HepG2 (cell line): ENCODE measurements around the gene GPR83. TPM values are rescaled to one million over a fixed set of nuclear protein-coding genes. Genes with fewer than 3 reads are reported as not detected.

Experiments
- ATAC-seq: fragments of 200-7000 bp; cut with Tn5 transposase; 3 replicates; pipeline ENCODE4 v1.9.1; 2020; ENCODE audit warnings: mild to moderate bottlenecking, moderate library complexity
- BruUV-seq: library from RNA; stranded (reverse); fragments of 400-500 nt; replicated peaks from 2 replicates; lab custom pipeline; 2021; lab: Mats Ljungman, UMichigan
- CTCF ChIA-PET: fragments of 300-600 bp; formaldehyde crosslinking; extraction: SDS; loops from one replicate; lab custom pipeline; 2021; ENCODE audit warnings: low total read pairs, inconsistent platforms, low intra/inter-chr PET ratio; lab: Yijun Ruan, JAX
- POLR2A ChIA-PET: fragments of 350-600 bp; sonication (Branson Sonifier 250); formaldehyde crosslinking; loops from one replicate; lab custom pipeline; 2020; ENCODE audit warnings: antibody characterized with exemption, inconsistent platforms; lab: Yijun Ruan, JAX
- DNase-seq: peaks from one replicate; pipeline ENCODE4 v3.0.0-alpha.2; 2015; ENCODE audit warnings: low spot score
- FAIRE-seq: peaks from 3 replicates; lab custom pipeline; 2011; peaks lifted over from hg19 to GRCh38; lab: Jason Lieb, UNC
- H2AFZ ChIP-seq: one replicate; pipeline ENCODE4 v1.6.1; 2011; ENCODE audit warnings: low read length, inconsistent platforms
- H3K27ac ChIP-seq: fragments of 300-600 bp; 3 replicates; pipeline ENCODE4 v1.8.0; 2011; ENCODE audit warnings: mixed run types, mild to moderate bottlenecking, mixed read lengths, low read length, inconsistent platforms; ENCODE audit not compliant: insufficient read depth; ENCODE audit errors: extremely low read length
- H3K27me3 ChIP-seq, 2 experiments: fragments of 200-600 bp in 1 of 2; 2 replicates in 1 of 2; 3 replicates in 1 of 2; pipeline versions ENCODE4 v1.6.0 to v1.8.0; 2011; ENCODE audit warnings: low read length in 2 of 2, mild to moderate bottlenecking in 2 of 2, moderate library complexity in 2 of 2, inconsistent platforms in 1 of 2; ENCODE audit not compliant: insufficient read depth in 2 of 2, control insufficient read depth in 1 of 2
- H3K36me3 ChIP-seq, 2 experiments: fragments of 200-600 bp in 1 of 2; replicated peaks in 1 of 2; 2 replicates in 1 of 2; 3 replicates in 1 of 2; pipeline versions ENCODE4 v1.5.1 to v1.8.0; 2011; ENCODE audit warnings: low read length in 2 of 2, inconsistent platforms in 1 of 2; ENCODE audit not compliant: insufficient read depth in 2 of 2, control insufficient read depth in 1 of 2
- H3K4me1 ChIP-seq: 2 replicates; pipeline ENCODE4 v1.5.1; 2012; ENCODE audit warnings: low read length, inconsistent platforms; ENCODE audit not compliant: insufficient read depth
- H3K4me2 ChIP-seq: 2 replicates; pipeline ENCODE4 v1.6.0; 2011; ENCODE audit warnings: low read depth, low read length, inconsistent platforms
- H3K4me3 ChIP-seq, 3 experiments: fragments of 200-600 bp in 1 of 3; sonication (generic), shearing (Covaris generic) in 1 of 3; replicated peaks in 1 of 3; 2 replicates each; pipeline ENCODE4 v1.5.1; 2011 to 2016; ENCODE audit warnings: low read length in 3 of 3, inconsistent platforms in 2 of 3, low read depth in 2 of 3, mild to moderate bottlenecking in 2 of 3, control low read depth in 1 of 3, mixed read lengths in 1 of 3; ENCODE audit not compliant: insufficient read depth in 1 of 3
- H3K79me2 ChIP-seq: one replicate; pipeline ENCODE4 v1.6.1; 2011; ENCODE audit warnings: low read length, inconsistent platforms; ENCODE audit not compliant: insufficient read depth
- H3K9ac ChIP-seq: 2 replicates; pipeline ENCODE4 v1.6.0; 2011; ENCODE audit warnings: mild to moderate bottlenecking, low read depth, low read length, inconsistent platforms; ENCODE audit not compliant: insufficient read depth
- H3K9me3 ChIP-seq: 2 replicates; pipeline ENCODE4 v1.5.1; 2012; ENCODE audit warnings: mild to moderate bottlenecking, low read length
- H4K20me1 ChIP-seq: 2 replicates; pipeline ENCODE4 v1.6.0; 2011; ENCODE audit warnings: inconsistent platforms, mild to moderate bottlenecking, low read length, moderate library complexity; ENCODE audit not compliant: insufficient read depth
- BRCA1 ChIP-seq: sonication (generic); formaldehyde crosslinking; IDR thresholded peaks from 2 replicates; pipeline ENCODE4 v1.4.0; 2020; ENCODE audit warnings: missing genetic modification reagents
- CEBPG ChIP-seq: IDR thresholded peaks from 2 replicates; pipeline ENCODE4 v1.6.1; 2016
- EP300 ChIP-seq, 3 experiments: sonication (generic) in 1 of 3; formaldehyde crosslinking in 1 of 3; IDR thresholded peaks; 2 replicates each; pipeline versions ENCODE4 v1.5.1 to v1.6.1; 2011 to 2020; ENCODE audit warnings: low read depth in 2 of 3, low read length in 2 of 3, borderline replicate concordance in 1 of 3, improper control_type of control experiment in 1 of 3, mild to moderate bottlenecking in 1 of 3, missing genetic modification reagents in 1 of 3, moderate library complexity in 1 of 3
- JUNB ChIP-seq: sonication (generic); formaldehyde crosslinking; IDR thresholded peaks from 2 replicates; pipeline ENCODE4 v1.8.0; 2022; ENCODE audit warnings: missing genetic modification reagents, mild to moderate bottlenecking, borderline replicate concordance
- SIX1 ChIP-seq: sonication (generic); formaldehyde crosslinking; IDR thresholded peaks from 2 replicates; pipeline ENCODE4 v1.4.0; 2020; ENCODE audit warnings: missing genetic modification reagents, borderline replicate concordance
- SMC3 ChIP-seq: IDR thresholded peaks from 2 replicates; pipeline ENCODE4 v1.6.1; 2011; ENCODE audit warnings: low read length, improper control_type of control experiment
- SP4 ChIP-seq: sonication (generic); formaldehyde crosslinking; IDR thresholded peaks from 2 replicates; pipeline ENCODE4 v1.8.1; 2023; ENCODE audit warnings: mild to moderate bottlenecking, missing genetic modification reagents
- TARDBP ChIP-seq: sonication (generic); formaldehyde crosslinking; IDR thresholded peaks from 2 replicates; pipeline ENCODE4 v1.8.0; 2022; ENCODE audit warnings: mild to moderate bottlenecking, missing genetic modification reagents
- ZMYM3 ChIP-seq: sonication (generic); formaldehyde crosslinking; IDR thresholded peaks from 2 replicates; pipeline ENCODE4 v1.5.1; 2020; ENCODE audit warnings: mild to moderate bottlenecking, missing genetic modification reagents
- ZNF20 ChIP-seq: sonication (generic); formaldehyde crosslinking; IDR thresholded peaks from 2 replicates; pipeline ENCODE4 v1.4.0; 2020; ENCODE audit warnings: mild to moderate bottlenecking, moderate library complexity, missing genetic modification reagents
- ZNF232 ChIP-seq: sonication (generic); formaldehyde crosslinking; IDR thresholded peaks from 2 replicates; pipeline ENCODE4 v1.4.0; 2020; ENCODE audit warnings: missing genetic modification reagents, borderline replicate concordance
- ZNF234 ChIP-seq: sonication (generic); formaldehyde crosslinking; conservative IDR thresholded peaks from 2 replicates; pipeline ENCODE4 v1.5.1; 2020; ENCODE audit warnings: mild to moderate bottlenecking, missing genetic modification reagents
- ZNF333 ChIP-seq: sonication (generic); formaldehyde crosslinking; IDR thresholded peaks from 2 replicates; pipeline ENCODE4 v1.4.0; 2020; ENCODE audit warnings: mild to moderate bottlenecking, missing genetic modification reagents, borderline replicate concordance
- ZNF768 ChIP-seq: sonication (generic); formaldehyde crosslinking; IDR thresholded peaks from 2 replicates; pipeline ENCODE4 v1.4.0; 2020; ENCODE audit warnings: missing genetic modification reagents
- WGBS: methylation state at CpG from one replicate; pipeline ENCODE4 v1.1.6; 2017; ENCODE audit warnings: low lambda C conversion rate; 5-methylcytosine and 5-hydroxymethylcytosine counted together
- in situ Hi-C: cut with HindIII; loops from 2 replicates; pipeline ENCODE4 v1.10.0; 2017; ENCODE audit warnings: low pct_unique_long_range_greater_than_20kb; ENCODE audit not compliant: extremely low pct_ligation_motif_present
- intact Hi-C: fragments of 100-400 bp; cut with micrococcal nuclease; formaldehyde crosslinking; loops from one replicate; pipeline ENCODE4 v1.10.0; 2022; ENCODE audit not compliant: unreplicated experiment
- polyA plus RNA-seq, 8 experiments: library from polyadenylated mRNA; depleted of rRNA in 3 of 8; stranded (reverse) in 7 of 8; unstranded in 1 of 8; fragments of >200 nt; fragmentation: Illumina TruSeq in 4 of 8; extraction: Trizol in 4 of 8; gene quantifications; 2 replicates each; pipeline versions ENCODE4 v1.2.1 to v1.2.3, GENCODE V29; 2011 to 2016; ENCODE audit warnings: low read depth in 4 of 8, missing spikeins in 1 of 8, mixed read lengths in 1 of 8; ENCODE audit not compliant: insufficient read depth in 1 of 8
- total RNA-seq, 5 experiments: library from RNA; depleted of rRNA; stranded (reverse); fragments of >200 nt; fragmentation: Illumina TruSeq; extraction: Trizol; gene quantifications; 2 replicates each; pipeline ENCODE4 v1.2.3, GENCODE V29; 2016; ENCODE audit warnings: low read depth in 1 of 5
- TF ChIP-seq, protein P1 (sequence below): sonication (generic); formaldehyde crosslinking; IDR thresholded peaks from 2 replicates; pipeline ENCODE4 v1.4.0; 2020; ENCODE audit warnings: mild to moderate bottlenecking, missing genetic modification reagents

Gene GPR83
- total and polyA plus RNA-seq, 2 of the 13 experiments (the other 11 are each of a cell fraction or from before 2014, with no cell fraction given), result 0.04 to 0.11 TPM

DNA sequence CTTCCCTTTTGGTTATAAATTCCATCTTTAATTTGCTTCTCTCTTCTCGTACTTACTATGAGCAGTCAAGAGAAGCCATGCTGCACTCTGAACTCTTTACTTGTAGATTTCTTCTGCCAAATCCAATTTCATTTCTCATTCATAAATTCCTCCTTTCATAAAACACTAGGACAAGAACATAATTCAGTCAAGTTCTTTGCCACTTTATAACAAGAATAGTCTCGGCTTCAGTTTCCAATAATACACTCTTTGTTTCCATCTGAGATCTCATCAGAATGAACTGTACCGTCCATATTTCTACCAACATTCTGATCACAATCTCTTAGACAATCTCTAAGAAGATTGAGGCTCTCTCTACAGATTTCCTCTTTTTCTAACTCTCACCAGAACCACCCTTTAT, 71.7 kb downstream of the GPR83 start:
- WGBS, result 27% methylated on average over 3 of the region's 3 CpGs
- intact Hi-C loops (loop anchor here (5.0 kb wide), 1 partner anchor 147 kb away; no protein-coding TSS in a partner anchor), in situ Hi-C loops (loop anchor here (5.0 kb wide), 2 partner anchors 88 to 173 kb away; no protein-coding TSS in a partner anchor)
- ChIA-PET CTCF (no interaction called here), POLR2A (no interaction called here)
- no peaks in the 10 kb centered on the region for H3K36me3 ChIP-seq
- no peak overlapping the region for H3K4me2 ChIP-seq
- ATAC-seq (no peak), FAIRE-seq (no peak), DNase-seq (no peak)
- H3K9me3 ChIP-seq, result no peaks in the 10 kb centered on the region
- H3K79me2 ChIP-seq, result no peaks in the 10 kb centered on the region
- no peak overlapping the region for H2AFZ ChIP-seq
- BruUV-seq, result no TSS peak
- TF ChIP-seq ZNF768 (CRISPR knock-in tag), result no peak
- no peak for TF ChIP-seq ZNF20 (CRISPR knock-in tag)
- TF ChIP-seq SP4, result no peak
- no peak for TF ChIP-seq SIX1 (CRISPR knock-in tag)
- TF ChIP-seq JUNB (CRISPR knock-in tag), result no peak
- no peak for TF ChIP-seq ZNF234 (CRISPR knock-in tag)
- TF ChIP-seq EP300 (IDR thresholded peaks at IDR 0.05; ENCODE audit: low read depth in 2 of 2, low read length in 2 of 2), result no peak
- no peak for TF ChIP-seq EP300 (CRISPR knock-in tag; IDR thresholded peaks at IDR 0.05; ENCODE audit: borderline replicate concordance)
- TF ChIP-seq ZNF333 (CRISPR knock-in tag), result no peak
- no peak for TF ChIP-seq TARDBP (CRISPR knock-in tag)
- TF ChIP-seq CEBPG (CRISPR knock-in tag), result no peak
- no peak for TF ChIP-seq ZNF232 (CRISPR knock-in tag)
- no peak for TF ChIP-seq BRCA1 (CRISPR knock-in tag)
- TF ChIP-seq ZMYM3, result no peak
- no peak for TF ChIP-seq SMC3
- TF ChIP-seq, protein P1, sequence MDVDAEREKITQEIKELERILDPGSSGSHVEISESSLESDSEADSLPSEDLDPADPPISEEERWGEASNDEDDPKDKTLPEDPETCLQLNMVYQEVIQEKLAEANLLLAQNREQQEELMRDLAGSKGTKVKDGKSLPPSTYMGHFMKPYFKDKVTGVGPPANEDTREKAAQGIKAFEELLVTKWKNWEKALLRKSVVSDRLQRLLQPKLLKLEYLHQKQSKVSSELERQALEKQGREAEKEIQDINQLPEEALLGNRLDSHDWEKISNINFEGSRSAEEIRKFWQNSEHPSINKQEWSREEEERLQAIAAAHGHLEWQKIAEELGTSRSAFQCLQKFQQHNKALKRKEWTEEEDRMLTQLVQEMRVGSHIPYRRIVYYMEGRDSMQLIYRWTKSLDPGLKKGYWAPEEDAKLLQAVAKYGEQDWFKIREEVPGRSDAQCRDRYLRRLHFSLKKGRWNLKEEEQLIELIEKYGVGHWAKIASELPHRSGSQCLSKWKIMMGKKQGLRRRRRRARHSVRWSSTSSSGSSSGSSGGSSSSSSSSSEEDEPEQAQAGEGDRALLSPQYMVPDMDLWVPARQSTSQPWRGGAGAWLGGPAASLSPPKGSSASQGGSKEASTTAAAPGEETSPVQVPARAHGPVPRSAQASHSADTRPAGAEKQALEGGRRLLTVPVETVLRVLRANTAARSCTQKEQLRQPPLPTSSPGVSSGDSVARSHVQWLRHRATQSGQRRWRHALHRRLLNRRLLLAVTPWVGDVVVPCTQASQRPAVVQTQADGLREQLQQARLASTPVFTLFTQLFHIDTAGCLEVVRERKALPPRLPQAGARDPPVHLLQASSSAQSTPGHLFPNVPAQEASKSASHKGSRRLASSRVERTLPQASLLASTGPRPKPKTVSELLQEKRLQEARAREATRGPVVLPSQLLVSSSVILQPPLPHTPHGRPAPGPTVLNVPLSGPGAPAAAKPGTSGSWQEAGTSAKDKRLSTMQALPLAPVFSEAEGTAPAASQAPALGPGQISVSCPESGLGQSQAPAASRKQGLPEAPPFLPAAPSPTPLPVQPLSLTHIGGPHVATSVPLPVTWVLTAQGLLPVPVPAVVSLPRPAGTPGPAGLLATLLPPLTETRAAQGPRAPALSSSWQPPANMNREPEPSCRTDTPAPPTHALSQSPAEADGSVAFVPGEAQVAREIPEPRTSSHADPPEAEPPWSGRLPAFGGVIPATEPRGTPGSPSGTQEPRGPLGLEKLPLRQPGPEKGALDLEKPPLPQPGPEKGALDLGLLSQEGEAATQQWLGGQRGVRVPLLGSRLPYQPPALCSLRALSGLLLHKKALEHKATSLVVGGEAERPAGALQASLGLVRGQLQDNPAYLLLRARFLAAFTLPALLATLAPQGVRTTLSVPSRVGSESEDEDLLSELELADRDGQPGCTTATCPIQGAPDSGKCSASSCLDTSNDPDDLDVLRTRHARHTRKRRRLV (CRISPR knock-in tag), result no peak
- H3K27me3 ChIP-seq, result no peaks in the 10 kb centered on the region; a peak in 1 of 5 replicates
- no peak overlapping the region for H3K4me3 ChIP-seq
- no peak overlapping the region for H3K9ac ChIP-seq
- H3K4me1 ChIP-seq, result no peaks in the 10 kb centered on the region
- no peaks in the 10 kb centered on the region for H4K20me1 ChIP-seq
- no peak overlapping the region for H3K27ac ChIP-seq
